Subcutaneous abdominal adipose tissue (tissue), 5 donors: ENCODE measurements around the gene LONP2.
"Not testable (repeated sequence)": the region's sequence is repeated elsewhere in the genome, so short reads cannot be mapped to it uniquely, and the experiment has no call there.

ENCODE experiments used
- H3K27ac ChIP-seq: one replicate; pipeline ENCODE4 v1.7.0; 2013; ENCODE audit warnings: low read depth, mild to moderate bottlenecking, inconsistent platforms, low read length, moderate library complexity
- H3K27me3 ChIP-seq, 5 donors: one replicate each; pipeline ENCODE4 v1.7.0; 2013; ENCODE audit warnings: low read length in 5 of 5, inconsistent platforms in 1 of 5; ENCODE audit not compliant: control insufficient read depth in 5 of 5, insufficient read depth in 4 of 5
- H3K36me3 ChIP-seq, 5 donors: one replicate each; pipeline ENCODE4 v1.7.0; 2013; ENCODE audit warnings: low read length in 5 of 5; ENCODE audit not compliant: control insufficient read depth in 5 of 5, insufficient read depth in 5 of 5
- H3K4me1 ChIP-seq, 5 donors: one replicate each; pipeline ENCODE4 v1.7.0; 2013; ENCODE audit warnings: low read length in 5 of 5, mild to moderate bottlenecking in 3 of 5, moderate library complexity in 1 of 5; ENCODE audit not compliant: control insufficient read depth in 5 of 5, insufficient read depth in 5 of 5
- H3K4me3 ChIP-seq, 5 donors: one replicate each; pipeline ENCODE4 v1.7.0; 2013; ENCODE audit warnings: low read length in 5 of 5, low read depth in 1 of 5
- H3K9ac ChIP-seq, 5 donors: one replicate each; pipeline ENCODE4 v1.7.0; 2013; ENCODE audit warnings: low read length in 5 of 5, mild to moderate bottlenecking in 4 of 5, moderate library complexity in 3 of 5
- H3K9me3 ChIP-seq, 5 donors: one replicate each; pipeline ENCODE4 v1.7.0; 2013; ENCODE audit warnings: low read length in 5 of 5; ENCODE audit not compliant: control insufficient read depth in 5 of 5
- donor health status: healthy.
- donor health status: healthy.
- donor health status: healthy.
- donor health status: healthy.
- donor health status: healthy.

Gene LONP2

DNA sequence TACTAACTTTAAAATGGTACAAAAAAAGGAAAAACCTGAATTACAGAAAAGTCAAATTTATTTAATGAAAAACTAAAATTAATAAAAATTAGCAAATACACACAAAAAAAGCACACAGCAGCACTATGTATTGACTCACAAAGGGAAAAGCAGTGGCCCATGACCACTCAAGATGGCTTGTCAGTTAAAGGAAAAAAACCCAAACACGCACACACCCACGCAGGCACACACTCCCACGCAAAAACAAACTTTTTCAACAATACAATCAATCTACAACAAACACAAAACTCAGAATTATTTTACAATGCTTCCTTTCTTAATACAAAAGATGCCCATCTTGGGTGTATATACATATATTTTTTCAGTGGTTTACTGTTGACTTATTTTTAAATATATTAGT is 116.9 kb downstream of the LONP2 start:
- Histone ChIP-seq H3K36me3 (peaks cover 10 to 17% (median 12%) of the 10 kb centered on the region in 5 donors), H3K4me1 (peaks cover 3 to 58% (median 34%) of the 10 kb centered on the region in 5 donors), H3K4me3 (no peak overlapping the region), H3K27me3 (no peaks in the 10 kb centered on the region), H3K9ac (no peak overlapping the region), H3K9me3 (no peaks in the 10 kb centered on the region), H3K27ac (no peak overlapping the region)

DNA sequence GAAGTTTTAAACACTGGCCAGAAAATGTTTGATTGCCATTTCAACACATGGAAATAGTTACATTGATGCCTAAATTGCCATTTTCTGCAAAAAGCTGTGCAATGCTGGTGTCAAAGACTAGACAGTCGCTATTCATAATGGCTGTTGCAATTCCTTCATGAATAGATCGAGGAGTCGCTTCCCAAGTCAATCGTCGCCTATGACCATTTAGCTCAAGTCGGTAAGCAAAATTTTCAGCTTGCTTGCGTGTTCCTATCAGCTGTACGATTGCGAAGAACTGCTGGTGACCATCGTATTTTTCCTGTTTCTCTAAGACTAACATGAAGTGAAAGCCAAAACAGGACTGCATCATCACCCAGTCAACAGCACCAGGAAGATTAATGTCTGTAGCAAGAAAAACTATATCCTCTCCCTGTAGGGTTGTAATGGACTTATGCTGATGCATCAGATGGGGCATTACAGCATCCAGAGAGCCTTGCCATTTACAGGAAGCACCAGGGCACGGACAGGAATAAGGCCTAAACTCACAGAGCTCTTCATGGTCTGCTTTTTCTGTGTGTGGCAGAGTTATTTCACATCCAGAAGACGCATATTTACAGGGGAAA is 117.5 kb downstream of the LONP2 start:
- no peaks in the 10 kb centered on the region for H3K27me3 ChIP-seq
- peak overlapping the region; percentile 53 for H3K27ac ChIP-seq

DNA sequence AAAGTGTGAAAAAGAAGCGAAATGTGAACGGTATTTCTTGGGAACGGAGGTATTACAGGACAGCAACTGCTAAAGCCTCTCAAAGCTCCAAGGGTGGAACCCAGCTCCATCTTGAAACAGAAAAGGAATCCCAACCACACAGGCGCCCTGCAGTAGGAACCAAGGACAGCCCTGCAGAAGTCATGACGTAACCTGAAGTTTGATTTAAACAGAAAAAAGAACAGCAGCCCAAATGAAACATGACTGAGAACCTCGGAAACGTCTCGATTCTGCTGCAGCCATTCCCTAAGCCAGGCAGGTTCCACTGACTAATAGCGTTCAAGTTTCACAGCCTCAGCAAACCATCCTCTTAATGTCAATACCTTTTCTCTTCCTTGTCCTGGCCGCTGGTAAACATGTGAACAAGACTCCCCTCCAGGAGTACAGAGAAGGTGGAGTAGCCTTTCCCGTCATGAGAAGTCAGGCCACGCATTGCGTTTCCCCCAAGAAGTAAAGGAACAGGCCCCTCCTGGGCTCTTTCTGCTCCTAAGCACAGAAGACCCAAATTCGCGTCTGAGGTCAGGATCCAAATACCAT is 121.0 kb downstream of the LONP2 start:
- Histone ChIP-seq H3K4me3 (peak overlapping the region; percentile 65 to 95 (median 77)), H3K4me1 (peaks cover 3 to 75% (median 48%) of the 10 kb centered on the region in 5 donors), H3K27ac (peak overlapping the region; percentile 96), H3K9ac (peak overlapping the region; percentile 35 to 92 (median 70)), H3K9me3 (no peaks in the 10 kb centered on the region), H3K36me3 (peaks cover 6 to 10% (median 8%) of the 10 kb centered on the region in 5 donors), H3K27me3 (no peaks in the 10 kb centered on the region)

More for the DNA sequence above, 117.5 kb downstream of the LONP2 start:
- no peak overlapping the region for H3K9ac ChIP-seq
- H3K9me3 ChIP-seq, result no peaks in the 10 kb centered on the region
- H3K4me3 ChIP-seq, result no peak overlapping the region
- peaks cover 3 to 62% (median 36%) of the 10 kb centered on the region in 5 donors for H3K4me1 ChIP-seq
- H3K36me3 ChIP-seq, result peaks cover 10 to 17% (median 12%) of the 10 kb centered on the region in 5 donors

DNA sequence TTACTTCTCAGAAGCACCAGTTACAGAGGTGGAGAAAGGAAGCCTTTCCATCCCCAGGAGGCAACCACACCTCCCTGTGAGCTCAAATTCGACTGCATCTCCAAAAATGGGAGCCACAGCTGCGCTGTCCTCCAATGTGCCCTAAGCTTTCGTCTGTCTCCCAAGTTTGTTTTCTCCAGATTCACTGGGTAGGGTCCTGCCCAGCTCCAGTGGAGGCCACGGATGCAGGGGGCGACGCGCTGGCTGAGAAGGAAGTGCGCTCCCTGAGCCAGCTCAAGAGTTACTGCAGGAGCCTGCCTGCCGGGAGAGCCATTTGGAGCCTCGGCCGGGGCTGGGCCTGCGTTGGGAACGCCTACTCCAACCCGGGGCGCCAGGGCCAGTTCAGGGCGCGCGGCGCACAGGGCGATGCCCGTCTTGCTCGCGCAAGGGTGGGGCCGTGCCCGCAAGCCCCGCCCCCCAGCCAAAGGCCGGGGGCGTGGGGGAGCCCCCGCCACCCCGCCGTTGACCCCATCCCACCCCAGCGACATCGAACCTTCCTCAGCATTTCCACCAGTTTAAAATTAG is 121.6 kb downstream of the LONP2 start:
- Histone ChIP-seq H3K9me3 (no peaks in the 10 kb centered on the region), H3K9ac (peak overlapping the region; percentile 65 to 92 (median 88)), H3K27ac (peak overlapping the region; percentile 96), H3K36me3 (peaks cover 6 to 10% (median 8%) of the 10 kb centered on the region in 5 donors), H3K27me3 (no peaks in the 10 kb centered on the region), H3K4me3 (peak overlapping the region; percentile 65 to 95 (median 77)), H3K4me1 (peaks cover 3 to 74% (median 51%) of the 10 kb centered on the region in 5 donors)

DNA sequence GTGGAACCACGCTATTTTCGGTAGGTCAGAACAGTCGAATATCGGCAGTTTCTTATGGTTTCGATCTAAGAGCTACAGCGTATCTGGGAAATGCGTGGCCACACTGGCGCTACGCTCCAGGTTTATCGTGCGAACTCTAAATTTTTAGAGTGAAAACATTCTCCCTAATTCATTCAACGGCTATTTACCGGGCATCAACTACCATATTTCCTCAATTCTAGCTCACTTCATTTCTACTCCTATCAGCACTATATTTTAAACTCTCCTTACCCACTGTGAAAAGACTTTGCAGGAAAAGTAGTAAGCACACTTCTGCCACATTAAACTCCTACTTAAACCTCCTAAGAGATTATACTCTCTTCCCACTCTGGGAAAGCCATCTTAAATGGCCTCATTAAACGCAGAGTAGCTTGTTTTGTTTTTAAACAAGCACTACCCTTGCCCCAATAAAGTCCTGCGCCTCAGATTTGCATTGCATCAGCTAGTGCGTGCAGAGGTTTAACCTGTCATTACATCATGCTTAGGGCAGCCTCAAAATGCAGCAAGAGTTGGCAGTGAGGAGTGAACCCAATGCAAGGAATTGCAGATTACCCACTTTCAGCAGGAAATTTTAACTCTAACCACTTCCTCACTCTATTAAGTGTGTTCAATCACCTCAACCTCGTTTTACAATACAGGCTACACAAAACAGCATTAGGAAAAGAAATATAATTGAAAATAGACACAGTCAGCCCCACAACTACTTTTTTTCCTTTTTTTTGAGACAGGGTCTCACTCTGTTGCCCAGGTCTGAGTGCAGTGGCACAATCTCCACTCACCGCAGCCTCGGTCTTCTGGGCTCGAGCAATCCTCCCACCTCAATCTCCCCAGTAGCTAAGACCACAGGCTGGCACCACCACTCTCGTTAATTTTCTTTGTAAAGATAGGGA is 122.3 kb downstream of the LONP2 start:
- Histone ChIP-seq H3K27me3 (no peaks in the 10 kb centered on the region), H3K4me3 (peak overlapping the region; percentile 65 to 89 (median 77)), H3K9me3 (no peaks in the 10 kb centered on the region), H3K27ac (peak overlapping the region; percentile 96), H3K4me1 (peaks cover 6 to 76% (median 57%) of the 10 kb centered on the region in 5 donors), H3K36me3 (peaks cover 4 to 8% (median 7%) of the 10 kb centered on the region in 5 donors), H3K9ac (peak overlapping the region; percentile 62 to 91 (median 86))

DNA sequence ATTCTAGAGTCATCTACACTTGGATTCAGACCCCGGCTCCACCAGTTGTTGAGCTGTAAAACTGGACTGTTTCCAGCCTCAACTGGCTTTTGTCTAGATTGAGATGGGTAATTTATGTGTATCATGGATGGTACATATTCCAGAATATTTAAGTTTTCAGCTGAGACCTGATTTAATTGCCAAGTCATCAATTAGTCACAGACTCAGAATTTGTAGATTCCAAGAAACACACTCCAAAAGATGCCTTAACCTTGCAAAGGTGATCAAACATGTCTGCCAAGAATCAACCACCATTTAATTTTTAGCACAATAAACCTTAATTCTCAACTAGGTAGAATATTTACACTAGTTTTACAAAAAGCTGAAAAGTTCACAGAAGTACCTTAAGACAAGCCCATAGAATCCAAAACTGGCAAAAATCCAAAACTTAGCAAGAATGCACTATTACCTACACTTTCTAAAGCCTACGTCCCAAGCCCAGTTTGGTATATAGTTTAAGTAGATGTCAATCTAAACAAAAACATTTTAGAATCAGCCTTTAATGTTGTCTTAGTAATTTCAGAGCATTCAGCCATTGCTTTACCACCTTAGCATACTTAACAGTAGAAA is 123.4 kb downstream of the LONP2 start:
- Histone ChIP-seq H3K27ac (peak overlapping the region; percentile 96), H3K9me3 (no peaks in the 10 kb centered on the region), H3K36me3 (no peaks in the 10 kb centered on the region), H3K27me3 (no peaks in the 10 kb centered on the region), H3K4me1 (peaks cover 3 to 72% (median 60%) of the 10 kb centered on the region in 5 donors), H3K4me3 (no peak overlapping the region), H3K9ac (no peak overlapping the region)

DNA sequence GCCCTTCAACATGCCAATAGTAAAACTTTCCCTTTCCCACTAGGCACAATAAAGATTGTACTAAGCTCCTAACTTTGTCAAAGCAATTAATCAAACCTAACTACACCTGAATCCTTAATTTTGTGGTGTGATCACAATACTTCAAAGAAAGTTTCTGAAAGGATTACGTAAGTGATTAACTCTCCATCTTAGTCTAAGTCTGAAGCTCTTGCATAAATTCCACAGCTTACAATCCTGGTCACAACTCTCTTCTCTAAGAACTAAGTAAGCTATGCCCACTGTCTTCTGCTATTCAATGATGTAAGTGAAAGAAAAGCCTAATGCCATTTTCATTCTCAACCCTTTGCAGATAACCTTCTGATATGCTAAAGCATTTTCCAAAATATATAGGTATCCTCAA is 125.7 kb downstream of the LONP2 start:
- no peaks in the 10 kb centered on the region for H3K27me3 ChIP-seq
- H3K4me1 ChIP-seq, result peaks cover 6 to 76% (median 70%) of the 10 kb centered on the region in 5 donors
- H3K4me3 ChIP-seq, result no peak overlapping the region
- H3K36me3 ChIP-seq, result no peaks in the 10 kb centered on the region
- H3K9me3 ChIP-seq, result no peaks in the 10 kb centered on the region
- H3K9ac ChIP-seq, result no peak overlapping the region
- no peak overlapping the region for H3K27ac ChIP-seq

DNA sequence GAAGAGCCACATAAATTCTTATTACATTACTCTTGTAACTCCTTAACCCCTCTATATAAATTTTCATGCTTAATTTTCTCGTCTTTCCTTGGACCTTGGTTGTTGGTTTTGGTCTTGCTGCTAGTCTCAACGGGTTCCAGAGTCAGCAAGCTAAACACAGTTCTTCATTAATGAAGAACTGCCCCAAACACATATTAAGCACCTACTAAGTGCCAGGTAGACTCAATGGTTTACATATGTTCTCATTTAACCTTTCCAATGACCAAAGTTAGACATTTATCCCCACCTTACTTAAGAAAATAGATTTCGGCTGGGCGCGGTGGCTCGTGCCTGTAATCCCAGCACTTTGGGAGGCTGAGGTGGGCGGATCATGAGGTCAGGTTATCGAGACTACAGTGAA is 126.1 kb downstream of the LONP2 start:
- H3K4me1 ChIP-seq, result peaks cover 6 to 76% (median 70%) of the 10 kb centered on the region in 5 donors

DNA sequence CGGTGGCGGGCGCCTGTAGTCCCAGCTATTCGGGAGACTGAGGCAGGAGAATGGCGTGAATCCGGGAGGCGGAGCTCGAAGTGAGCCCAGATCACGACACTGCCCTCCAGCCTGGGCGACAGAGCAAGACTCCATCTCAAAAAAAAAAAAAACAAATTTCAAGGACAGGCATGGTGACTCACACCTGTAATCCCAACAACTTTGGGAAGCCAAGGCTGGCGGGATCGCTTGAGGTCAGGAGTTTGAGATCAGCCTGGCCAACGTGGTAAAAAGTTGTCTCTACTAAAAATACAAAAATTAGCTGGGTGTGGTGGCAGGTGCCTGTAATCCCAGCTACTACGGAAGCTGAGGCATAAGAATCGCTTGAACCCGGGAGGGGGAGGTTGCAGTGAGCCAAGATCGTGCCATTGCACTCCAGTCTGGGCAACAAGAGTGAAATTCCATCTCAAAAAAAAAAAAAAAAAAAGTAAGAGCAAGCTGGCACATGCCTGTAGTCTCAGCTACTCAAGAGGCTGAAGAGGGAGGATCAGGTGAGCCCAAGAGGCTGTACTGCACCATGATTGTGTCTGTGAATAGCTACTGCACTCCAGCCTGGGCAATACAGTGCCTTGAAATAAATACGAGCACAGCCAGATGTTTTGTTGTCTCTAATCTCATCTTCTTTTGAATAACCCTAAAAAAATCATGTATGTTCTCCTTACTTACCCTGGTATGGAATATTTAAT is 126.7 kb downstream of the LONP2 start:
- not testable (repeated sequence) for H3K9ac ChIP-seq, H3K27me3 ChIP-seq, H3K9me3 ChIP-seq, H3K36me3 ChIP-seq, H3K4me3 ChIP-seq
- peaks cover 6 to 76% (median 71%) of the 10 kb centered on the region in 5 donors for H3K4me1 ChIP-seq
- H3K27ac ChIP-seq, result peak overlapping the region; percentile 15

More for the DNA sequence above, 126.1 kb downstream of the LONP2 start:
- H3K9ac ChIP-seq, result no peak overlapping the region
- H3K4me3 ChIP-seq, result no peak overlapping the region
- no peaks in the 10 kb centered on the region for H3K36me3 ChIP-seq
- H3K27ac ChIP-seq, result no peak overlapping the region
- H3K9me3 ChIP-seq, result no peaks in the 10 kb centered on the region
- H3K27me3 ChIP-seq, result no peaks in the 10 kb centered on the region
